HEK293 (cell line): ENCODE measurements around the gene TMEM114.

ENCODE experiments used
- CTCF ChIA-PET: fragments of 350-600 bp; formaldehyde crosslinking; extraction: SDS; loops from one replicate; lab custom pipeline; 2021; ENCODE audit warnings: antibody characterized with exemption; lab: Yijun Ruan, JAX
- POLR2A ChIA-PET: fragments of 300-600 bp; formaldehyde crosslinking; extraction: SDS; loops from one replicate; lab custom pipeline; 2020; ENCODE audit warnings: antibody characterized with exemption, inconsistent platforms; lab: Yijun Ruan, JAX
- H3K27ac ChIP-seq: fragments of 200-500 bp; sonication (Bioruptor generic); 2 replicates; pipeline ENCODE4 v1.5.1; 2014; ENCODE audit warnings: low read depth, low read length, control low read depth, inconsistent platforms; ENCODE audit errors: extremely low read depth
- H3K36me3 ChIP-seq, 2 experiments: fragments of 200-500 bp in 1 of 2; sonication (Bioruptor generic) in 1 of 2; 1 replicate in 1 of 2; 2 replicates in 1 of 2; pipeline ENCODE4 v1.5.1; 2014 to 2017; ENCODE audit warnings: inconsistent platforms in 2 of 2, low read length in 2 of 2; ENCODE audit not compliant: control insufficient read depth in 2 of 2, insufficient read depth in 1 of 2
- H3K4me1 ChIP-seq: fragments of 200-500 bp; sonication (Bioruptor generic); 2 replicates; pipeline ENCODE4 v1.5.1; 2014; ENCODE audit warnings: mild to moderate bottlenecking, low read length, inconsistent platforms; ENCODE audit not compliant: control insufficient read depth, insufficient read depth
- H3K4me3 ChIP-seq: 2 replicates; pipeline ENCODE4 v1.5.1; 2011; ENCODE audit warnings: low read depth, mild to moderate bottlenecking, control low read depth, low read length, moderate library complexity
- H3K9me3 ChIP-seq: fragments of 200-500 bp; sonication (Bioruptor generic); 2 replicates; pipeline ENCODE4 v1.5.1; 2014; ENCODE audit warnings: low read depth, low read length, inconsistent platforms; ENCODE audit not compliant: control insufficient read depth, insufficient read depth
- OSR2 ChIP-seq: fragments of 450-650 bp; formaldehyde crosslinking; IDR thresholded peaks from 2 replicates; pipeline ENCODE4 v1.5.1; 2016; ENCODE audit warnings: missing biosample characterization, missing genetic modification characterization
- PRDM2 ChIP-seq: fragments of 450-650 bp; formaldehyde crosslinking; IDR thresholded peaks from 2 replicates; pipeline ENCODE4 v1.5.1; 2016; ENCODE audit warnings: missing biosample characterization, missing genetic modification characterization, borderline replicate concordance
- SCRT2 ChIP-seq: fragments of 450-650 bp; formaldehyde crosslinking; IDR thresholded peaks from 2 replicates; pipeline ENCODE4 v1.5.1; 2016; ENCODE audit warnings: missing biosample characterization, missing genetic modification characterization
- SETDB1 ChIP-seq: IDR thresholded peaks from one replicate; pipeline ENCODE4 v1.6.1; 2017; ENCODE audit warnings: mild to moderate bottlenecking, low read length, moderate library complexity, mixed read lengths; ENCODE audit not compliant: insufficient read length
- ZBTB26 ChIP-seq: fragments of 450-650 bp; formaldehyde crosslinking; optimal IDR thresholded peaks from 2 replicates; pipeline ENCODE3; 2016; ENCODE audit warnings: missing biosample characterization, mild to moderate bottlenecking, missing genetic modification characterization
- ZBTB6 ChIP-seq: fragments of 450-650 bp; formaldehyde crosslinking; IDR thresholded peaks from 2 replicates; pipeline ENCODE4 v1.5.1; 2017; ENCODE audit warnings: missing biosample characterization, missing genetic modification characterization
- ZNF121 ChIP-seq: fragments of 450-650 bp; formaldehyde crosslinking; IDR thresholded peaks from 2 replicates; pipeline ENCODE4 v1.5.1; 2016; ENCODE audit warnings: missing biosample characterization, missing genetic modification characterization
- ZNF140 ChIP-seq: fragments of 450-650 bp; formaldehyde crosslinking; IDR thresholded peaks from 2 replicates; pipeline ENCODE4 v1.5.1; 2016; ENCODE audit warnings: missing biosample characterization, missing genetic modification characterization
- ZNF157 ChIP-seq: fragments of 450-650 bp; formaldehyde crosslinking; IDR thresholded peaks from 2 replicates; pipeline ENCODE4 v1.5.1; 2016; ENCODE audit warnings: missing biosample characterization, missing genetic modification characterization
- ZNF169 ChIP-seq: fragments of 450-650 bp; formaldehyde crosslinking; IDR thresholded peaks from 2 replicates; pipeline ENCODE4 v1.5.1; 2016; ENCODE audit warnings: missing biosample characterization, missing genetic modification characterization
- ZNF2 ChIP-seq: fragments of 450-650 bp; formaldehyde crosslinking; IDR thresholded peaks from 2 replicates; pipeline ENCODE4 v1.5.1; 2016; ENCODE audit warnings: missing biosample characterization, missing genetic modification characterization
- ZNF214 ChIP-seq: fragments of 450-650 bp; formaldehyde crosslinking; IDR thresholded peaks from 2 replicates; pipeline ENCODE4 v1.5.1; 2017; ENCODE audit warnings: missing biosample characterization, mild to moderate bottlenecking, missing genetic modification characterization, borderline replicate concordance
- ZNF280D ChIP-seq: fragments of 450-650 bp; formaldehyde crosslinking; IDR thresholded peaks from 2 replicates; pipeline ENCODE4 v1.5.1; 2016; ENCODE audit warnings: missing biosample characterization, missing genetic modification characterization
- ZNF449 ChIP-seq: fragments of 450-650 bp; formaldehyde crosslinking; IDR thresholded peaks from 2 replicates; pipeline ENCODE4 v1.5.1; 2017; ENCODE audit warnings: missing biosample characterization, mild to moderate bottlenecking, missing genetic modification characterization, moderate library complexity
- ZNF521 ChIP-seq: fragments of 450-650 bp; formaldehyde crosslinking; IDR thresholded peaks from 2 replicates; pipeline ENCODE4 v1.5.1; 2017; ENCODE audit warnings: missing biosample characterization, mild to moderate bottlenecking, missing genetic modification characterization
- ZNF529 ChIP-seq: fragments of 450-650 bp; formaldehyde crosslinking; IDR thresholded peaks from 2 replicates; pipeline ENCODE4 v1.5.1; 2017; ENCODE audit warnings: missing genetic modification characterization, missing biosample characterization; ENCODE audit not compliant: insufficient replicate concordance
- ZNF548 ChIP-seq: fragments of 450-650 bp; formaldehyde crosslinking; IDR thresholded peaks from 2 replicates; pipeline ENCODE4 v1.5.1; 2016; ENCODE audit warnings: missing biosample characterization, missing genetic modification characterization
- ZNF658 ChIP-seq: fragments of 450-650 bp; formaldehyde crosslinking; IDR thresholded peaks from 2 replicates; pipeline ENCODE4; 2016; ENCODE audit warnings: missing biosample characterization, missing genetic modification characterization
- ZNF792 ChIP-seq: fragments of 450-650 bp; formaldehyde crosslinking; IDR thresholded peaks from 2 replicates; pipeline ENCODE4 v1.5.1; 2016; ENCODE audit warnings: missing biosample characterization, missing genetic modification characterization

TMEM114 gene

GRCh38 chr16:8621572-8622314, 31.4 kb upstream of the TMEM114 start, which contains the start of gene METTL22 (continued):
- TF ChIP-seq PRDM2 (tag by site-specific recombination) (no peak), ZNF449 (tag by site-specific recombination) (no peak)
- TF ChIP-seq, all 188 proteins: peak for 31

- no peak overlapping the region for H3K27ac ChIP-seq
- TF ChIP-seq OSR2 (tag by site-specific recombination) (peak; percentile 25; the same call in 1 of the 2 replicates), ZNF658 (tag by site-specific recombination) (no peak)
- H3K4me3 ChIP-seq = peak overlapping the region; percentile 85
- H3K9me3 ChIP-seq = no peaks in the 10 kb centered on the region
- peaks cover 4% of the 10 kb centered on the region; the same call in 1 of the 2 replicates for H3K4me1 ChIP-seq
- CTCF ChIA-PET = interaction anchor here (0.6 to 1.2 kb wide), 3 partner anchors 20 to 65 kb away, joined by 3 read pairs; no protein-coding TSS in a partner anchor
- POLR2A ChIA-PET = no interaction called here
- H3K36me3 ChIP-seq = peaks cover 11 to 22% of the 10 kb centered on the region in 2 experiments; a peak in 2 of 3 replicates
These were observed 30.9 kb upstream of the TMEM114 start for GRCh38 chr16:8621222-8621571.

GRCh38 chr16:8620535-8620934, 30.2 kb upstream of the TMEM114 start:
- H3K4me1 ChIP-seq = peaks cover 4% of the 10 kb centered on the region; the same call in 1 of the 2 replicates
- H3K27ac ChIP-seq = no peak overlapping the region
- H3K36me3 ChIP-seq = peaks cover 5 to 15% of the 10 kb centered on the region in 2 experiments; a peak in 2 of 3 replicates
- ChIA-PET CTCF (interaction anchor here (0.6 to 1.2 kb wide), 3 partner anchors 19 to 65 kb away, joined by 3 read pairs; no protein-coding TSS in a partner anchor), POLR2A (no interaction called here)
- no peaks in the 10 kb centered on the region for H3K9me3 ChIP-seq
- H3K4me3 ChIP-seq = no peak overlapping the region
- TF ChIP-seq ZNF529 (tag by site-specific recombination) (no peak), ZNF169 (tag by site-specific recombination) (no peak), ZNF521 (tag by site-specific recombination) (no peak), SETDB1 (no peak), ZBTB6 (tag by site-specific recombination) (no peak), ZNF157 (tag by site-specific recombination) (no peak), ZNF214 (tag by site-specific recombination) (no peak), ZNF140 (tag by site-specific recombination) (no peak), ZNF280D (no peak), ZNF2 (tag by site-specific recombination) (no peak), ZNF792 (tag by site-specific recombination) (no peak), ZNF548 (tag by site-specific recombination) (no peak), ZBTB26 (tag by site-specific recombination) (no peak), ZNF121 (tag by site-specific recombination) (no peak), SCRT2 (tag by site-specific recombination) (no peak)
